Measurements from ENCODE around the gene RIMBP3B. TPM values are rescaled to one million over a fixed set of nuclear protein-coding genes. Genes with fewer than 3 reads are reported as not detected.
"Not testable (repeated sequence)": the region's sequence is repeated elsewhere in the genome, so short reads cannot be mapped to it uniquely, and the experiment has no call there.

The RIMBP3B gene
- total and polyA plus RNA-seq, 8 donors, result 0.06 to 0.32 (median 0.13) TPM; not detected in 4

GRCh38 chr22:21434378-21435233, 51.1 kb downstream of the RIMBP3B start:
- H3K27me3 ChIP-seq; H3K27ac ChIP-seq; H3K4me1 ChIP-seq; H3K36me3 ChIP-seq; intact Hi-C loops (cut with DNase I); H3K4me3 ChIP-seq; ATAC-seq; DNase-seq; H3K9me3 ChIP-seq: not testable (repeated sequence)

GRCh38 chr22:21435998-21436810, 52.7 kb downstream of the RIMBP3B start:
- H3K9me3 ChIP-seq; H3K36me3 ChIP-seq; H3K4me3 ChIP-seq; H3K4me1 ChIP-seq; intact Hi-C loops (cut with DNase I); H3K27me3 ChIP-seq; H3K27ac ChIP-seq: not testable (repeated sequence)
- DNase-seq, result peak in 1 of 4 donors; percentile 24
- ATAC-seq, result peak; percentile 80

GRCh38 chr22:21438013-21438412, 54.5 kb downstream of the RIMBP3B start:
- intact Hi-C loops (cut with DNase I); H3K4me1 ChIP-seq; H3K27ac ChIP-seq; H3K27me3 ChIP-seq; H3K36me3 ChIP-seq; H3K9me3 ChIP-seq; H3K4me3 ChIP-seq; ATAC-seq: not testable (repeated sequence)
- DNase-seq, result peak in 1 of 4 donors; percentile 10

Other genes starting within 250 kb of the RIMBP3B start
- 1 to 10 TPM; 3.4 to 4.1 TPM for gene HIC2, start 33.6 kb downstream of the RIMBP3B start, total RNA-seq
- 1 to 10 TPM; 6.2 to 9.1 (median 8.4) TPM for gene HIC2, start 33.6 kb downstream of the RIMBP3B start, polyA plus RNA-seq (ENCODE audit: insufficient read length in 6 of 6)
- 1 to 10 TPM; 1.6 to 1.8 TPM for gene TMEM191C, start 83.6 kb downstream of the RIMBP3B start, total RNA-seq
- gene TMEM191C, start 83.6 kb downstream of the RIMBP3B start, polyA plus RNA-seq (ENCODE audit: insufficient read length in 6 of 6), result 1 to 10 TPM; 1.3 to 2.5 (median 1.8) TPM
- gene RIMBP3C, start 167.7 kb downstream of the RIMBP3B start, total RNA-seq, result under 1 TPM; 0.17 to 0.31 TPM
- gene RIMBP3C, start 167.7 kb downstream of the RIMBP3B start, polyA plus RNA-seq (ENCODE audit: insufficient read length in 6 of 6), result under 1 TPM in 5 of 6 donors, not detected in 1; 0.11 to 0.30 (median 0.13) TPM
- gene UBE2L3, start 184.0 kb downstream of the RIMBP3B start, total RNA-seq, result 10 to 100 TPM; 51.9 to 52.8 TPM
- 10 to 100 TPM; 43.3 to 55.7 (median 45.8) TPM for gene UBE2L3, start 184.0 kb downstream of the RIMBP3B start, polyA plus RNA-seq (ENCODE audit: insufficient read length in 6 of 6)
- gene YDJC, start 246.3 kb downstream of the RIMBP3B start, total RNA-seq, result 10 to 100 TPM; 13.1 to 17.2 TPM
- 10 to 100 TPM in 3 of 6 donors, 1 to 10 TPM in 3; 6.2 to 11.3 (median 9.7) TPM for gene YDJC, start 246.3 kb downstream of the RIMBP3B start, polyA plus RNA-seq (ENCODE audit: insufficient read length in 6 of 6)
- gene CCDC116, start 249.0 kb downstream of the RIMBP3B start, total RNA-seq, result 1 to 10 TPM in 1 of 2 donors, under 1 TPM in 1; 0.26 to 1.1 TPM
- gene CCDC116, start 249.0 kb downstream of the RIMBP3B start, polyA plus RNA-seq (ENCODE audit: insufficient read length in 6 of 6), result 1 to 10 TPM in 1 of 6 donors, under 1 TPM in 5; 0.61 to 1.0 (median 0.85) TPM

All from left lung (tissue), 10 donors.